ENCODE measurements around the gene PDE8B.

Gene PDE8B

DNA sequence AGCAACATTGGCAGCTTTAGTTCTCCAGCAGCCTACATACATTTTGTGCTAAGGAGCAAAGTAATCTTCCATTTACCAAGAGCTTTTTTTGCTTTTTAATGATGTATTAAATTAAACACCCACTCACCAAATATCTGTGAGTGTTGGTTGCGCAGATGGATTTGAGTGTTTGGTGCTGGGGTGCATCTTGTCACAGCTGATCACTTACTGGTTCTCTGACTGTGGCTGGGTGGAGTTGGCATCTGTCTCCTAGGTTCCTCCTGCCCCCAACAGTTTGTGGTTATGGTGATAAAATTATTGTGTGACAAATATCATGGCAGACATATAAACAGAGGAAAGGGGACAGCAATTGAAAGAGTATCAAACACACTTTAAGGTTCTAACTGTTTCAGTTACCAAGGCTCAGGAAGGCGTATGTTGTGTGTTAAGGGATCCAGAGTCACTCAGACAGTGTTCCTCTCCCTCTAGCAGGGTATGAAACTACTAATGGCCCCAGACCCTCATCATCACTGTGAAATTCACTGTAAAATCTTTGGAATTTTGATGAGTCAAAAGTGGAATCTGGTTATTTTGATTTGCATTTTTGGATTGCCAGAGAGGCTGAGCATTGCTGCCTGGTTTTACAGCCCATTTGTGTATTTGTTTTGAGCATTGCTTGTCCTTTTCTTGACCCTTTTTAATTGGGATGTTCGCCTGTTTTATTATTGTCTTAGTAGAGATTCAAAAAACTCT lies 81.7 kb downstream of the PDE8B start:
- DNase-seq: no peak

DNA sequence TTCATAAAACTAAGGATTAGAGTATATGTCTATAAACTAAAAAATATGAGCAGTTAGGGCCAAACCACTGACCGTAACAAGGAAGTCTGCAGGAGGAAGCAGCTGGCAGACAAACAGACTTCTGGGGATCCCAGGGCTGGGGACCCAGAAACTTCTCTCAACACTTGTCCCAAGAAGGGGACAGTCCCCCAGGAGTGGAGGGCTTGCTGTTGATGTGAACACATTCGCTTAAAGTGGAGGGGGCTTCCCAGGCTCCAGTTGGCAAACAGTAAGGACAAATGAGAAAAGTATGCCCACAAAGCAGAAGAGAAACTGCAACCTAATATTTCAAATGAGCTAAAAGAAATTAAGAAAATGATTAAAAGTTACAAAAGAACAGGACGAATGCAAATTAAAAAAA lies 83.7 kb downstream of the PDE8B start:
- DNase-seq: no peak

DNA sequence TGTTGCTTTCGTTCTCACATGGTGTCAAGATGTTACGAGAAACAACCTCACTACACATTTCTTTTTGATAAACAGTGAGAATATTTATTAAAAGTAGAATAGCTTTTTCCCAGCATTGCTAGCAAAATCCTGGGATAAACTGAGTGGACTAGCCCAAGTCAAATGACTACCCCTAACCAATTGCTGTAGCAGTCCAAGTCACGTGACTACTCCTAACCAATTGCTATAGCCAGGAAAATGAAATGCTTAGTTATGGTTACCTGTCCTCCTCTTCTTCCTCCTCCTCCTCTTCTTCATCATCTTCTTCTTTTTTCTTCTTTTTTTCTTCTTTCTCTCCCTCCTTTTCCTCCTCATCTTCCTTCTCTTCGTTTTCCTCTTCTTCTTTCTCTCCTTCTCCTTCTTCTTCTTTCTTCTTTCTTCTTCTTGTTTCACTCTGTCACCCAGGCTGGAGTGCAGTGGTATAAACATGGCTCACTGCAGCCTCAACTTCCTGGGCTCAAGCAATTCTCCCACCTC lies 85.4 kb downstream of the PDE8B start:
- no peak for DNase-seq

DNA sequence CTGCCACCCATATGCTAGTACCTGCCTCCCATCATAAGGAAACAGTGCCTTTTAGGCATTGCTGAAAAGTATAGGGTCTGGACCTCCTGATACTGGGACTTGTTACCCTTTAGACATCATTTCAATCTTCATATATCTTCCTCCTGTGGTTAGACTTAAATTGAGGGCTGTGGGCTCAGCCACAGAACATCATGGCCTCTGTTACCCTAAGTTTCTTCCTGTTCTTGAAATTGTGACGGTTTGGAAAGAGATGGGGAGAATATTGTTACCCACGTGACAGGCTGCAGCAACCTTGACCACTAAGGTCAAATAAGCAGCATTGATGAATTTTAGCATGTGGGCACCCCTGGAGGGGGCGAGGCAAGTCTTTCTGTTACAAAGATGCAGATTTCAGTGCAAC lies 87.7 kb downstream of the PDE8B start:
- no peak for DNase-seq

DNA sequence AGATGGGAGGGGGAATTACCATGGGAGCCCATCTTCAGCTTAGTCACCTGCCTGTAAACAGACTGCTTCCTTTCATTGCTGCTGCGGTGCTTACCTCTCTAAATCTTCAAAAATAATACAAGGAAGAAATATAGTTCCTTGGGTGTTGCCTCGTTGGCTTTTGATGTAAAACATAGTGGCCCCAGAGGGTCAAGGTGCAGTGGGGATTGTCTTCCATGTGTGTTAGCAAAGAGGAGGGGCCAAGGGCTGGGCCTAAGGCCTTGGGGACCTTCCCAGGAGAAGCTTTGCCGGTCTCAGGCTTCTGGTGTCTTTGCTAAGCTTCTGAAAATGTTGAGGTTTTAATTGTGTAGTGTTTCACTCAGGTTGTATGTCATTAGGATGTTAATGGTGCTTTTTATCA lies 90.0 kb downstream of the PDE8B start:
- no peak for DNase-seq

DNA sequence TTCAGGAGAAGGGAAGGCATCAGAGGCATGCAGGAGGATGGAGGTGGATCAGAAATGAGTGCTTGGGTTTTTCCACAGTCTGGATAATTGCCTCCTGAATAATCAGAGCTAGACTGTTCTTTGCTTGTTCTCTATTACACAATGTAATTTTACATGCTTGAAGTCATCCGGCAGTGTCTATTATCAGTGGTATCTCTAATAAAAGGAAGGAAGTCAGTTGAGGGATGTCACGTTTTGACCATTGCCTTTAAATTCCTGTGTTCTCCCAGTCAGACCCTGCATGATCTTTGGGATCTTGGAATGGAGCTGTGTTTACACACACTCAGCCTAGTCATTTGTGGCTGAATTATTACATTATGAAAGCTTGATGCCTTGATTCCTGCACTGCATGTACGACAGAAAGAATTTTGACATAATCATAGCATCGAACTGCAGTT lies 91.0 kb downstream of the PDE8B start:
- no peak for DNase-seq

DNA sequence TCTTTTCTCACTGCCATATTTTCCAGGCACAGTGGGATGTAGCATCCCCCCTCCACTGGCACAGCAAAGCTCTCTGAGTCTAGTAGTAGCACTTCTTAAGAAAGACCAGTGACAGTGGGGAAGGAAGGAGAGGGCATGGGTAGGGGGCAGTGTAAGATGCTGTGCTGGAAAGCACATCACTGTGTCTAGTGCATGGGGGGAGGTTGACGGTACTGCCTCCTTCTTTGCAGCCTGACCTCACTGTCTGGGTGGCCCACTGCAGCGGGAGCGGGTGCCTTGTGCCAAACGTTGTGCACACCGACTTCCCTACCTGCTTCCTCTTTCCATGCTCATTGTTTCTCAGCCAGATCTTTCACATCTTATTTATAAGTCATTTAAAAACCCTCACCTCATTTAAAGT lies 91.8 kb downstream of the PDE8B start:
- DNase-seq: no peak

DNA sequence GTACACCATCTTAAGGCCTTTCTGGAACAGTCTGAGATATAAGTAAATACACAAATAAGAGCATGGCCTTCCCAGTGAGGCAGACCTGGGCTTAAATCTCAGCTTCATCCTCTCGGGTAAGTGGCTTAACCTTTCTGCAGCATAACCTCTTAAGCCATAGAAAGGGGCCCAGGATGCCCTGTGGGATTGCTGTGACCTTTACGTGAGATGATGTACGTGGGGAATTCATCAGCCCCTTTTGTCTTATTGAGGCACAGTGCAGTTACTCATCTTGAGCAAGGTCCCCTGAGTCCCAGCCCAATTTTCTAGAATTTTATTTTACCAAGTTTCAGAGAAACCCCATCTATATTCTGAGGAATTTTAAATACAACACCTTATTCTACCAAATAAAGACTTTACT lies 92.2 kb downstream of the PDE8B start:
- no peak for DNase-seq

DNA sequence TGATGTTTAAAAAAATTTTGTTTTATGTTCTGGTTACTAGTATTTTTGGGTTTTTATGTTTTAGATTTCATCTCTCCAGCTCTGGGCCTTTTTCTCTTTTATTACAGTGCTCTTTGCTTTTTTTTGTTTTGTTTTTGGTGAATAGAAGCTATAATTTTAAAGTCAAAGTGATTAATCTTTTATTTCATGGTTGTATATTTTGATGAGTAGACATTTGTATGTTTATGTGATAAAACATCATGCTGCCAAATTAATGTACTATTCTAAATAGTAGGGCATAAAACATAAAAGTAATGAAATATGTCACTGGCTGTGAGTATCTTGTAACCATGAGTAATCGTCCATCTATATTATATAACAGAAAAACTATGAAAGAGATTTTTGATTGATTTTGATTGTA lies 93.9 kb downstream of the PDE8B start:
- DNase-seq: no peak

DNA sequence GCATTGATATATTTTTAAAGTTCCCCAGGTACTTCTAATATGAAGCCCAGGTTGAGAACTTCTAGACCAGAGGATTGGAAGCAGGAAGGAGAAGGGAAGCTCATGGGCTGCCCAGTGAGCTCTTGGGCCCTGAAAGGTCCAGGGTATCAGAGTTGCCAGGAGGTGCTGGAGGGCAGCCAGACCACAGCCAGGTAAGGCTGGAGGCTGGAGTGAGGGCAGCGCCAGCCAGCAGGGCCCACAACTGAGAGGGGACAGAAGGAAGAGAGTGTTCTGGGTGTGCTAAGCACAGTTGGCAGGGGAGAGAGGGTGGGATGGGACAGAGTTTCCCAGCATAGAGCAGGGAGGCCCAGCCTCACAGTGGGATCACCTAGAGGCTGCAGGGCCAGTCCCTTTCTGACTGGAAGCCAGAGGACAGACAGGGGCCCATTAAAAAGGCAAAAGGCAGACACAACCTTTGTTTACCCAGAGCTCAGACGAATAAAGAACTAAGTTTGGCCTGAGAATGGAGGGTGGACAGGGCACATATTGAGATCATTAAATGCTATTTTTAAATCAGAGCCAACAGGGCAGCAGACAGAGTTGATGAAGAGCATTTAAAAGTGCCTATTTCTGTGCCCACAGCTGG lies 94.9 kb downstream of the PDE8B start:
- no peak for DNase-seq

DNA sequence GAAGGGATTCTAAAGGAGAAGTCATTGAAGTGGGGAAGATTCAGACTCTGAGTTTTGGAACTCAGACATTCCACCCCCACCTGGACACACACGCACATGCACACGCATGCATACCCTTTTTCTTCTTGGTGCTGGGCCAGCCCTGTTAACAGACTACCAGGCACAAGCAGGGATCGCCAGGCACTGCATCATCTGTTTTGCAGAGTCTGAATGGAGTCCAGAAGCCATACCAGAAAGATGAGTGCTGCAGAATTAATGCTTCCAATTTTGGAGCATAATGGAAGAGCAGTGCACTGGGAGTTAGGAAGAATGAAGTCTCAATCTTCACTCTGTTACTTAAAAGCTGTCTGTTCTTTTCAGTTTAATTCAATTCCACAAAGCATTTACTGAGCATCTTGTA lies 95.5 kb downstream of the PDE8B start:
- no peak for DNase-seq

DNA sequence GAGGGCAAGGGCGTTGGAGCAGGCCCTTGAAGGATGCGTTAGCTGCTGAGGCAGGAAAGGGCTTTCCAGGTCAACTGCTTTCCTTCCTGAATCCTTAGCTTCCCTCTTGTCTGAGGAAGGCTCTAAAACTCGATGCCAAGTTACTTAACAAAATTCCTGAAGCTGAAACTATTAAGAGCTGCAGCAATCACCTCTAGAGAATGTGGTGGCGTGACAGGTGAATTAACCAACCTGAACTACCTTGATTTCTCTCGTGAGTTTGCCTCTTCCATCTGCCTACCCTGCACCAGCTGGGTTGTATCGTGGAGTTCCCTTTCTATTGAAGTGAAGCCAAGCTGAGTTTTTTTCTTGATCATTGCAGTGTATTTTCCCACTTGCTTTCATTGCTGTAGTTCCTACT lies 96.1 kb downstream of the PDE8B start:
- DNase-seq: no peak

DNA sequence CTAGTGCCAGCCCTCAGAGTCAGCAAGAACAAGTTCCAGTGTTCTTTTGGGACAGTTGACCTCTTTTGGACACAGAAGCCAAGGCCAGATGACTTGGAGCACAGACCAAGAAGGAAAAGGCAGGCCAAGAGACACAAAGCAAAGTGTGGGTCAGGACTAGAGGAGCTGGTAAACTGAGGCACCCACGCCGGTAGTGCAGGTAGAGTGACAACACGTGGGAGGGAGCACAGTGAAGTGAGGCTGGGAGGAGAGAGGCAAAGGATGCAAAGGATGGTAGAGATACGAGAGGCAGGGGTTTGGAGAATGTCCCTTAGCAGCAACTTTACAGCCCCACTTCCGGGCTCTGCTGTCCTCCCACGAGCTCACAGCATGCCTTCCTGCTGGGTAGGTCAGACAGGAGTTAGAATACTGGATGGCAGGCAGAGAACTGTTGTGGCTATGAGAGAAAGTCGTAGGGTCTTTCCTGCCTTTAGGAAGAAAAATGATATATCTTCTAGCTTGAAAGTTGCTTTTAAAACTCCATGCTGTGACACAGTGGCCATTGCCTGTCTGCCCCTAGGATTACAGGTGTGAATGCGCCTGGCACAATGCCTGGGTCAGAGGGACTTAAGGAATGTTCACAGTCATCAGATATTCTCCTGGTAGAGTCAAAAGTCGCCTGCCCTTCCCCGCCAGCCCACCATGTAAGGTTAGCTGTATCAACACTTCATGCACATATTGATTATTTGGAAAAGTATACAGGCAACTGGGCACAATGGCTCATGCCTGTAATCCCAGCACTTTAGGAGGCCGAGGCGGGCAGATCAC lies 97.9 kb downstream of the PDE8B start:
- DNase-seq: no peak

DNA sequence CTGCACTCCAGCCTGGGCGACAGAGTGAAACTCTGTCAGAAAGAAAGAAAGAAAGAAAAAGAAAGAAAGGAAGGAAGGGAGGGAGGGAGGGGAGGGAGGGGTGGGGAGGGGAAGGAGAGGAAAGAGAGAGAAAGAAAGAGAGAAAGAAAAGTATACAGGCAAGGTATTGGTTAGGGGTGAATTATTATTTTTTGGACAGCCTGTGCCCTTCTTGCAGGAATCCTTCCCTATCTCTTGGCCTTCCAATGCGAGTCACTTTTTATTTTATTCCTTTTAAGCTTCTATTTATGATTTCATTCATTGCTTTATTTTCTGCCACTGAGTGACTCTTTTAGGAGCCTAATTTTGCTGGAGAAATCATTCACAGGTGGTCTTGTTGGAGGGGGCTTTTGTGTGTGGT lies 98.7 kb downstream of the PDE8B start:
- no peak for DNase-seq

DNA sequence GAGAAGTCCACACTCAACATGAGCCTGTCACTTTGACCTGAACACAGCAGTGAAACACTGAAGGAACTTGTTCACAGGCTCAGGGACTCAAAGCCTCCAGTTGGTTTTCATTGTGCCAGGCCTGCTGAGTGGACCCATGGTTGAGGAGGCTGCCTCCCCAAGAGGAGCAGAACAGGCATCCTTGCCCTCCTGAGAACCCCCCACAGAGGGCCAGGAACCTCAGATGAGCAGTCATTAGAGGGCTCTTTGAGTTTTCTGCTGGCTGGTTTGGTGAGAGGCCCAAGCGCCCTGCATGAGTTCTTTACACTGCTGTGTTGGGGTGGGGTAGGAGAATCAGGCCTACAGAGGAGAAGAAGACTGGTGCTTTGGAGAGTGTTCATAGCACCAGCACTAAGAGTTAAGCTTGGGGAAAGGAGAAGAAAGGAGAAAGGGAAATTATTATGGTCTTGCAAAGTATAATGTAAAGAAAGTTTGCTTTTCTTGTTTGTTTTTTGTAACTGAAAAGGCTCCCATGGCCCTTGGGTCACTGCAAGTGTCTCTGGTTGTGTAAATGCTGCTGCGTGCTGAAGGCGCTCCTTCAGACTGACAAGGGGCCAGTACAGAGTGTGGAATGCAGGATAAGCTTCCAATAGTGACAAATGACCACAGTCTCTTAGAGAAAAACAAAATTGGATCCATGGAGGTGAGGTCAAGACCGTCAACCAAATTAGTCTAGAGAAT lies 100.2 kb downstream of the PDE8B start:
- no peak for DNase-seq

DNA sequence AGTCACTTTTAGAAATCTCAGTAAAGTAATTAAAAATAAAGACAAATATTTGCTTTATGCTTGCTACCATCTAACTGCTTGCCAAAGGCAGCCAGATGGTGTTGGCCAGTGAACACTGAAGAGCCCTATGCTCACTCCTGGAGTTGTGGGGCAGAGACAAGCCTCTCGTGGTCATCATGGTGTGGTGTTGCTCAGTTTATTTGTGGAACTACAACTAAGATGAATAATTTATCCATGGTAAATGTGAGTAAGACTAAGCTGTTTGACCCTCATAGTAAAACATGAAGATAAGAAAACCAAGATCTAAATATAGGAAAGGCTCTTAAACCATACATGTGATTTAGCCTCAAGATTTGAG lies 100.7 kb downstream of the PDE8B start:
- DNase-seq: no peak

DNA sequence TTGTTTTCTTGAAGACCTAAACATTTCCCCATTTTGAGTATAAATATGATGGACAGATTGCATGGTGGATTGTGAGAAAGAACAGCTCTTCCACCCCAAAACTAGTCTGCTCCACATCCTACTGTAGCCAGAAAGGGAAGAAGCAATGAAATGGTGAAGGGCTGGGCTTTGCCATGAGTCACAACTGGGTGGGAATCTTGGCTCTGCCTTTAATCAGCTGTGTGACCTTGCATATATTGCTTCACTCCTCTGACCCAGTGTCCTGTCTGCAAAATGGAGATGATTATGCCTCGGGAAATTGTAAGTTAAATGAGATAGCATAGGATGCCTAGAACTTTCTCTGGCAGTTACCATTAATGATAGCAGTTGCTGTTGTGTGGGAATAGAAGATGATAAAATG lies 101.9 kb downstream of the PDE8B start:
- no peak for DNase-seq

DNA sequence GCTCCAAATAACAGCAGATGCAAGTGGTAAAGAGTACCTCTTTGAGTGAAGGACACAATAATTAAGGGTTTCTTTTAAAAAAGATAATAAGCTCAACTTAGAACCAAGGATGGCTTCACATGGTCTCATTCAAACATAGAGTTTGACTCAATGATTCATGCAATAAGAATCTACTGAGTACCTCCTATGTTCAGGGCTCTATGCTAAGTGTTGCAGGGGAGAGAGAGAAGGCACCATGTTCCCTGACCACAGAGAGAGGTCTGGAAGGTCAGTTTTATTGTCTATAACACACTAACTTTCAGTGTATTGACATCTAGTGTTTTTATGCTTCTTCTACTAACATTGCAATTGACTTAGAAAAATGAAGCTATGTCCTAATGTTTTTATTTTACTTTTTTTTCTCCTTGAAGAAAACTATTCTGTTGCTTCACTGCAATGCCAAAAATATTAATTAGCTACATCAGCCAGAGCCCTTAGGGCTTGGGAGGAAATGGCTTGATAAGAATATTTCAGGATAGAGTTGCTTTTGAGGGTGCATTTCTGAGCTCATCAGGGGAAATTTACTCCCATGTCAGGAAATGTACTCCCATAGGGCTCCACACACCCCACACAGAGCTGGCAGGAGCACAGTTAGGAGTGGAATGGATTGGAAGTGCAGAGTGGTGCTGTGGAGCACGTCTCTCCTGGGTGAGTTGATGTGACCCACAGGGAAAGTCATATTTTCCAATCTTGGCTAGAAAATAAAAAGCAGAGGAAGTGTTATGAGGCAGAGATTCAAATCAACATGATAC lies 106.6 kb downstream of the PDE8B start:
- DNase-seq: no peak

DNA sequence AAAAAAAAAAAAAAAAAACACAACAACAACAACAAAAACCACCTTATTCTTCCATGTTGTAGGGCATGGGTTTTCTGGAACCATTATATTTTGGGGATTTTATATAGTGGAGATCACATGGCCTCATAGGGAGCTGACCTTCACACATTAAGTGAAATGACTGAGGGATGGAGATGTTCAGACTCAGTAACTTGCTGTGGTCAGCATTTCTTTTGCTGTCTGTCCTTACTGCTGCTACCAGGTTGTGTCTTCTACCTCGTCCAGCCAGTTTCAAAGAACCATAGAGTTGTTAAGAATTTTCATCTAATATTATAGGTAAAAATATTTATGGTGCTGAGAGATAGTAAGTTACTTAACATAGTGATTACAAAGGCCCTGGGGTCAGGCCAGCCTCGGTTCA lies 107.6 kb downstream of the PDE8B start:
- no peak for DNase-seq

DNA sequence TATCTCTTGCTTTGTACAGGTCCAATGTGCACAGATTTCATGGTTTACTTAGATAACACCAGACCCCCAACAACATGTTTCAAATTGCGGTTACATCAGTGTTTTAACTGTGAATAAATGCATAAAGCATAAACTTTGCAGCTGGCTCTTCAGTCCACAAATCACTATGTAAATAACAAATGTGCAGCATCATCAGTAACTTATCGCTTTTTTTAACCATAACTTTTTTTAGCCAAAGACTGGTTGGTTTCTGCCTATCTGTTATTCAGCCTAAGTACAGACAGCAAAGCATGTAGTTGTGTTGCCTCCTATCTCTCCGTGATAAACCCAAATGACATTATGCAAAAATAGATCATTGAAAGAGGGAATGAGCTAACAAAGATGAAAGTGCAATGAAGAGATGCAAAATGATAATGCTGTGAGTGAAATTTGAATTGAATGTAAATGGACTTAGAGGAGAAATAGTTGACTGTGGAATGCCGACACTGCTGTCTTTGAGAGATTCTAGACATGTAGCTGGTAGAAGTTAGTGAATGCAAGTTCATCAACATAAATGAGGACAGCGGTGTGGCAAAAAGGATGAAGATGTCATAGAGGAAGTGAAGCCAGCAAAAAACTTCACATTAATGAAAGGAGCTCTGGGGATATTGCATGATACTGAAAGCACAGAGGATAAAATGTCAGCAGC lies 108.8 kb downstream of the PDE8B start:
- DNase-seq: no peak

DNA sequence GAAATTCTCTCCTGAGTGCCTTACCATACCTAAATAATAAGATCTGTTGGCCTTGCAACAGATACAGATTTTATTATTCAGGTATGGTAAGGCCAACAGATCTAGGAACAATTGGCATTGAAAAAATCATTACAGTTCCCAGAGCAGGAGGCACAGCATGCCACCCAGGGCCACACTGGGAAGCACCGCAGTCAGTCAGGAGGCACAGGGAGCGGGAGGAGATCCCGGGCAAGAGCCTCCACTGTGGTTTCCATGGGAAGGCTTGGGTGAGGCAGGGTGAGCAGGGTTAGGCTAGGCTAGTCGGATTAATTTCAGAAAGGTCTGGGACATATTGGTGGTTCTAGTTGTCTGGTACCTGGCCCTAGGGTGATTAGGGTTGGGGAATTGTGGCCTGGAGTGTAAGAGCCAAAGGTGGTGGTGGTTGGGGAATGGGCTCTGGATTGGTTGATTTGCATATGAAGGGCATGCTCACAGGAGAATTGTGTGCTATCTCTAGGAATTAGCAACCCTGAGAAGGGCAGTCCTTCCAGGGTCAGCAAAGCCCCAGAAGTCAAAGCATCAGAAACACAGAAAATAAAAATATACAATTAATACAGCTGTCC lies 111.4 kb downstream of the PDE8B start:
- no peak for DNase-seq

Data from T-helper 9 cell (primary cell).